Cardiac septum (tissue), 1 donor: ENCODE results near the gene SMAGP. TPM values are rescaled to one million over a fixed set of nuclear protein-coding genes. Genes with fewer than 3 reads are reported as not detected.
"Not testable (repeated sequence)": the region's sequence is repeated elsewhere in the genome, so short reads cannot be mapped to it uniquely, and the experiment has no call there.

Experiments
- DNase-seq: peaks from one replicate; pipeline ENCODE4 v3.0.0-alpha.2; 2020; ENCODE audit warnings: low spot score
- intact Hi-C: fragments of 100-400 bp; cut with DNase I; formaldehyde crosslinking; loops from one replicate; pipeline ENCODE4 v1.14.0; 2022
- total RNA-seq: library from RNA; stranded (reverse); fragmentation: NEBNext Ultra II Directional; extraction: Animal tissue kit (Norgen Biotek cat#: 25700); gene quantifications from one replicate; pipeline ENCODE4 v1.2.1, GENCODE V29; 2021
- donor health status: DM: no; HTN: no; CAD: no.

The SMAGP gene
- total RNA-seq, 1 donor from 2014 or later: 4.4 TPM

DNA sequence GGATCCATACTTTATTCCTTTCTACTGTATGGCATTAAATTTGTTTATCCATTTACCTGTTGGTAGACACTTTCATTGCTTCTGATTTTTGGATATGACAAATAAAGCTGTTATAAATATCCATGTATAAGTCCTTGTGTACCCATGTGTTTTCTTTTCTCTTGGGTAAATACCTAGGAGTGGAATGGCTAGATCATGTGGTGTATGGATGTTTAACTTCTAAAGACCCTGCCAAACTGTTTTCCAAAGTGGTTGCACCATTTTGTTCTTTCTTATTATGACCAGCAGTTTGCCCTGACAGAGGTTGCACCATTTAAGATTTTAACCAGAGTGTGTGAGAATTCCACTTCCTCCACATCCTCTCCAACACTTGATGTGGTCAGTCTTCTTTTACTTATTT, 37.6 kb downstream of the SMAGP start:
- no peak for DNase-seq
- intact Hi-C loops: no loop called here

GRCh38 chr12:51229116-51229809, 41.0 kb downstream of the SMAGP start:
- DNase-seq: no peak
- intact Hi-C loops: no loop called here

GRCh38 chr12:51227962-51228361, 42.3 kb downstream of the SMAGP start:
- no peak for DNase-seq
- intact Hi-C loops: no loop called here

DNA sequence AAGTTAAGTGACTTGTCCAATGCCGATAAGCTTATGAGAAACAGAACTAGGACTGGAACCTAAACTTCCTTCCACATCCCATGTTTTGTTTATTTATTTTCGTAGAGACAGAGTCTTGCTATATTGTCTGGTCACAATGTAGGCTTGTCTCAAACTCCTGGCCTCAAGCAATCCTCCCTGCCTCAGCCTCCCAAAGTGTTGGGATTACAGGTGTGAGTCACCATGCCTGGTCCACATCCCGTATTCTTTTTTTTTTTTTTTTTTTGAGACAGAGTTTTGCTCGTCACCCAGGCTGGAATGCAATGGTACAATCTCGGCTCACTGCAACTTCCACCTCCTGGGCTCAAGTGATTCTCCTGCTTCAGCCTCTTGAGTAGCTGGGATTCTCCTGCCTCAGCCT, 43.1 kb downstream of the SMAGP start:
- DNase-seq, intact Hi-C loops: not testable (repeated sequence)

- no peak for DNase-seq
- intact Hi-C loops: no loop called here
These were observed 44.4 kb downstream of the SMAGP start for GRCh38 chr12:51225771-51226170.

DNA sequence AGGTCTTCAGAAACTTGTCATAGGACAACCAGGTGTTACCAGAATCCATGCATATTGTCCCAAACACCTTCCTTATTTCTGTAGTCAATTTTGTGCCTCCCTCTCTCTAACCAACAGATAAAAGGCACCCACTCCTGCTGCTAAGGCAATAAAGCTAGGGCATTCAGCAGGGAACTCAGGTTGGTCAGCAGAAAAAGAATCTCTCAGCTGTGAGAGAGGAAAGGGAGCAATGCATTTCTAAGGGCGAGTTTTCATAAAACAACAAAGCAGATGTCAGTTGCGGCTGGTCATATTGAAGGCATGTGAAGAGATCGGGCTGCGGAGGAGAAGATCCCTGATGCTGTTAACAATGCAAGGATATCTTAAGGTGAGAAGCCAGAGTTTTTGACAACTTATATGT, 45.0 kb downstream of the SMAGP start:
- DNase-seq: no peak
- intact Hi-C loops: no loop called here

- DNase-seq: no peak
- intact Hi-C loops: no loop called here
These were observed 45.6 kb downstream of the SMAGP start for GRCh38 chr12:51224625-51225024.

DNA sequence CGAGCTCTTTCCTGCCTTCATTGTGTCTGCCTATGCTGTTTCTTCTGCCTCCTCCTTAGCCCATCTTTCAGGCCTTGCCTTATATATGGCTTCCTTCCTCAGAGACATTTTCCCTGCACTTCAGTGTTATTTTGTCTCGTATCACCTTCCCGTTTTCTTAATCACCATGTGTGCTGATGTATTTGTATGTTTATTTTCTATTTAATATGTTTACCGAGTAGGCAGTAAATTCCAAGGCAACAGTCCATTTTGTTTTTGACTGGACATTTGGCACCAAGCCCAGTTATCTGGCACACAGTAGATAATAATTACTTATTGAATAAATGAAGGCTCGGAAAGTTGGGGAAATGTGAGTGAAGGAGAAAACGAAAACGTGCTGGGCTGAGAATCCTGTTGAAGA, 47.8 kb downstream of the SMAGP start:
- DNase-seq: no peak
- intact Hi-C loops: no loop called here

- intact Hi-C loops: loop anchor here (2.0 to 10.0 kb wide), 3 partner anchors 19 to 135 kb away; partner anchors contain the start of genes CSRNP2, DAZAP2 and TFCP2
- not testable (repeated sequence) for DNase-seq
These were observed 50.4 kb downstream of the SMAGP start for GRCh38 chr12:51219857-51220256.

DNA sequence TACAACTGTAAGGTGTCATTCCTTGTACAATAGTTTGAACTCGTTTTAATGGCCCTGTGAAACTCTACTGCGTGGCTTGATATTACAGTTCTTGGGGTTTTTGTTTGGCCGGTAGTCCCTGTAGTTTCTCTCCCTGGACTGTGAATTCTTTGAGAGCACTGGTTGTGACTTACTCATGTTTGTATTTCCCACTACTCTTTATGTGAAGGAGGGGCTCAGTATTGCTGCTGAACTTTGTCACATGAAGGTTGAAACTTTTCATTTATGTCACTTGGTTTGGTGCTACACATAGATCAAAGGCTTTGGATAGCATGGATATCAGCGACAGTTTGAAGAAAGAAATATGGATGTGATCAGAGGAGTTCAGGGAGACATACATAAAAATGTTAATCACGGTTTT, 50.9 kb downstream of the SMAGP start:
- no peak for DNase-seq
- intact Hi-C loops: loop anchor here (2.0 to 10.0 kb wide), 3 partner anchors 19 to 135 kb away; partner anchors contain the start of genes CSRNP2, DAZAP2 and TFCP2

- DNase-seq: no peak
- intact Hi-C loops: loop anchor here (2.0 to 10.0 kb wide), 3 partner anchors 20 to 134 kb away; partner anchors contain the start of genes CSRNP2, DAZAP2 and TFCP2
These were observed 51.5 kb downstream of the SMAGP start for GRCh38 chr12:51218607-51219161.

GRCh38 chr12:51217968-51218606, 52.1 kb downstream of the SMAGP start, which contains the start of gene POU6F1:
Gene POU6F1 (minus strand): TSS chr12:51218062. CDS start chr12:51206836, 11,226 bp downstream.
- intact Hi-C loops: loop anchor here (2.0 to 10.0 kb wide), 3 partner anchors 21 to 133 kb away; partner anchors contain the start of genes CSRNP2, DAZAP2 and TFCP2
- DNase-seq: peak; percentile 81

GRCh38 chr12:51217133-51217967, 52.9 kb downstream of the SMAGP start:
- peak; percentile 77 for DNase-seq
- intact Hi-C loops: loop anchor here (5.0 to 10.0 kb wide), 2 partner anchors 45 to 133 kb away; partner anchors contain the start of genes CSRNP2 and TFCP2

GRCh38 chr12:51216642-51217041, 53.6 kb downstream of the SMAGP start:
- no peak for DNase-seq
- intact Hi-C loops: loop anchor here (5.0 to 10.0 kb wide), 2 partner anchors 44 to 132 kb away; partner anchors contain the start of genes CSRNP2 and TFCP2

DNA sequence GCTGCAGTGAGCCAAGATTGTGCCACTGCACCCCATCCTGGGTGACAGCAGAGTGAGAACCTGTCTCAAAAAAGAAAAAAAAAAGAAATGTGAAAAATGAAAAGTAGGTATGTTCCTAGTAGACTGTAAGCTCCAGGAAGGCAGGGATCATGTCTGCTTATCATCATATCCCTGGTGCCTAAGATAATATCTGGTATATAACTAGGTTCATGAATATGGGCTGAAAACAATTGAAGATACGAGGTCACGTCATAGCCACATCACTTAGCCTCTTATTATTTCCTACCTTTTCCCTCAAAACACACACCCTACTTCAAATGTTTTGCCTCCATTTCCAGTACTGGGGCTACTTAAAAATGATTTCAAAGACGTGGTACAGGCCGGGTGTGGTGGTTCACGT, 55.3 kb downstream of the SMAGP start:
- no peak for DNase-seq
- intact Hi-C loops: loop anchor here (5.0 to 10.0 kb wide), 2 partner anchors 43 to 130 kb away; partner anchors contain the start of genes CSRNP2 and TFCP2

- no peak for DNase-seq
- intact Hi-C loops: loop anchor here (10.0 kb wide), 1 partner anchor 126 kb away; the partner anchor contains the start of gene CSRNP2
These were observed 59.4 kb downstream of the SMAGP start for GRCh38 chr12:51210690-51211395.

GRCh38 chr12:51209259-51209658, 61.0 kb downstream of the SMAGP start:
- no peak for DNase-seq
- intact Hi-C loops: no loop called here

- intact Hi-C loops: no loop called here
- DNase-seq: no peak
These were observed 62.1 kb downstream of the SMAGP start for GRCh38 chr12:51208016-51208660.
